Stomach (tissue), 4 donors: ENCODE measurements around the gene CST1.
"Not testable (repeated sequence)": the region's sequence is repeated elsewhere in the genome, so short reads cannot be mapped to it uniquely, and the experiment has no call there.

Experiments used
- EP300 ChIP-seq: sonication (generic); formaldehyde crosslinking; IDR thresholded peaks from one replicate; pipeline ENCODE4 v1.6.1; 2017; ENCODE audit warnings: antibody characterized with exemption
- TF ChIP-seq, protein P1 (sequence below), 7 experiments: fragments of 450-650 bp in 4 of 7; fragments of 200-600 bp in 3 of 7; sonication (generic) in 3 of 7; IDR thresholded peaks; one replicate each; pipeline ENCODE4 v1.5.1; 2016 to 2019; ENCODE audit warnings: antibody characterized with exemption in 7 of 7, control low read depth in 2 of 7, mild to moderate bottlenecking in 1 of 7

DNA sequence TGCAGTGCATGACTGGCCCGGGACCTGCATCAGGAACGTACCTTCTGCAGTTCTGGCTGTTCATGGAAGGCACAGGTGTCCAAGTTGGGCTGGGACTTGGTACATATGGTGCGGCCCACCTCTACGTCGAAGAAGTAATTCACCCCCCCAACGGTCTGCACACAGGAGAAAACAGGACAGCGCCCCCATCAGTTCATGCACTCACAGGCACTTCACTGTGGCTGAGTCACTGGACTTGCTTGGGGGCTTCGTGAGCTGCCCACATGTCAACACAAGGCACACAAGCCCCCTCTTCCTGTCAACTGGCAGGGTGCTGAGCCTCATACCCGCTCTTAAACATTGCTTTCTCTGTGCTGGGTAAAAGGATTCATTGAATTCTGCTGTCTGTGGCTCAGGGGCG lies 1.8 kb downstream of the CST1 start:
- TF ChIP-seq, protein P1, sequence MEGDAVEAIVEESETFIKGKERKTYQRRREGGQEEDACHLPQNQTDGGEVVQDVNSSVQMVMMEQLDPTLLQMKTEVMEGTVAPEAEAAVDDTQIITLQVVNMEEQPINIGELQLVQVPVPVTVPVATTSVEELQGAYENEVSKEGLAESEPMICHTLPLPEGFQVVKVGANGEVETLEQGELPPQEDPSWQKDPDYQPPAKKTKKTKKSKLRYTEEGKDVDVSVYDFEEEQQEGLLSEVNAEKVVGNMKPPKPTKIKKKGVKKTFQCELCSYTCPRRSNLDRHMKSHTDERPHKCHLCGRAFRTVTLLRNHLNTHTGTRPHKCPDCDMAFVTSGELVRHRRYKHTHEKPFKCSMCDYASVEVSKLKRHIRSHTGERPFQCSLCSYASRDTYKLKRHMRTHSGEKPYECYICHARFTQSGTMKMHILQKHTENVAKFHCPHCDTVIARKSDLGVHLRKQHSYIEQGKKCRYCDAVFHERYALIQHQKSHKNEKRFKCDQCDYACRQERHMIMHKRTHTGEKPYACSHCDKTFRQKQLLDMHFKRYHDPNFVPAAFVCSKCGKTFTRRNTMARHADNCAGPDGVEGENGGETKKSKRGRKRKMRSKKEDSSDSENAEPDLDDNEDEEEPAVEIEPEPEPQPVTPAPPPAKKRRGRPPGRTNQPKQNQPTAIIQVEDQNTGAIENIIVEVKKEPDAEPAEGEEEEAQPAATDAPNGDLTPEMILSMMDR (IDR thresholded peaks at IDR 0.05): not testable (repeated sequence)
- TF ChIP-seq EP300: not testable (repeated sequence)
